NCI-H524 (cell line): ENCODE results near the gene ELK3.

Experiments
- DNase-seq, 2 experiments: peaks; one replicate each; lab custom pipeline; 2025; lab: John Stamatoyannopoulos, UW

Gene ELK3

DNA sequence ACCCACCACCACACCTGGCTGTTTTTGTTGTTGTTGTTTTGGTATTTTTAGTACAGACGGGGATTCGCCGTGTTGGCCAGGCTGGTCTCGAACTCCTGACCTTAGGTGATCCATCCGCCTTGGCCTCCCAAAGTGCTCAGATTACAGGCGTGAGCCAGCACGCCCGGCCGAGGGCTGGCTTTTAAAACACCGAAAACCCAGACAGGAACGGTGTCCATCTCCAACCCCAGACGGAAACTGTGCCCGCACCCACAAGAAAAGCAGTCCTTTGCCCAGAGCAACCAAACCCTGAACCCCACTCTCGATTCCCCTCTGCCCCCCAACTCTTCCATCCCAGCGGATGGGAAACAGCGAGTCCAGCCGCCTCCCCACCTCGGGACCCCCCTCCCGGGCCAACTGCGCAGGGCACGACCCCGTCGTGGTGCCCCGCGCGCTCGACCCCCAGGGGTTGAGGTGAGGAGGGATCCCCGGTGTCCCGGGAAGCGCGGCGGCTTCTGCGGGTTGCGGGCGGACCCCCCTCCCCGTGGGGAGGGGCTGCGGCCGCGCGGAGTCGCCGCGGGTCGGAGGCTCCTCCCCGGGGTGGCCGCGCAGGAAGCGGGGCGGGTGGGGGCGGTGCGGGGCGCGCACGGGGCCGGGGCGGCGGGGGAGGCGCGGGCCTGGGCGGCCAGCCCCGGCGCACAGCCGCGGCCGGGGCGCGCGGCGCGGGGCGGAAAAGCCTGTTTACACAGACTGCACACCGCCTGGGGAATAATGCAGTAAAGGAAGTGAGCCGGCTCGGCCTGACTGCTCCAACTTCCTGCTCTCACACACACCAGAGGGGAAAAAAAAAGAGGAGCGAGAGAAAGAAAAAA, at the start of gene ELK3:
Gene ELK3, plus strand, starts transcription at position 651 of the 851 bp plus-strand sequence.
- peak in 1 of 2 experiments; percentile 25 for DNase-seq

DNA sequence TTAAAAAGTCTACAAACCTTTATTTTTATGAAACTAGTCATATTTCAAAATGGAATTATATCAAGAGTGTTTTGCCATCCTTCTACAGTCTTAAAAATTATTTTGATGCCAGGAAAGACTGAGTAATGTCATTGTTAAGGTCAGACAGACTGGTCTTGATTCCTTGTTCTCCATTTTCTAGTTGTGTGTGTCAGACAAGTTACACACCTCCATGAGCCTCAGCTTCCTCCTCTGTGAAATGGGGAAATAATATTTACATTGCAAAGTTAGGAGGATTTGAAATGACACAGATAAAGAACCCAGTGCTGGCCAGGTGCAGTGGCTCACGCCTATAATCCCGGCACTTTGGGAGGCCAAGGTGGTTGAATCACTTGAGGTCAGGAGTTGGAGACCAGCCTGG, 47.4 kb upstream of the ELK3 start:
- DNase-seq: no peak

DNA sequence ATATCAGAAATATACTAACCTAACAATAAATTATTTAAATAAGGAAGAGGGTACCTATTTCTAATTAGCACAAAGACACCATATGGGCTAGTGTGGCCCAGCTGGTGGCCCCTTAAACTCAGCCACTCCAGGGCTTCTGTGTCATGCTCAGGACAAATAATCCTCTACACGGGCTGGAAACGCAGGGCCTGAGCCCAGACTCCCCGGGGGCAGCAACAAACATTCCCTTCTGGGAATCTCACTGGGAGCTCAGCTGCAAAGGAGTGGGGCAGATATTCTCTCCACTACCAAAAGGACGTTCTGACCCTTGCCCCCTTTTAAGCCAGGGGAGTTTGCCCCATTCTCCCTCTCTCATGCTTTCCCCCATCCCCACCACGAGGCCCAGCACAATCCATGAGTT, 43.7 kb upstream of the ELK3 start:
- DNase-seq: peak; percentile 41 to 77

DNA sequence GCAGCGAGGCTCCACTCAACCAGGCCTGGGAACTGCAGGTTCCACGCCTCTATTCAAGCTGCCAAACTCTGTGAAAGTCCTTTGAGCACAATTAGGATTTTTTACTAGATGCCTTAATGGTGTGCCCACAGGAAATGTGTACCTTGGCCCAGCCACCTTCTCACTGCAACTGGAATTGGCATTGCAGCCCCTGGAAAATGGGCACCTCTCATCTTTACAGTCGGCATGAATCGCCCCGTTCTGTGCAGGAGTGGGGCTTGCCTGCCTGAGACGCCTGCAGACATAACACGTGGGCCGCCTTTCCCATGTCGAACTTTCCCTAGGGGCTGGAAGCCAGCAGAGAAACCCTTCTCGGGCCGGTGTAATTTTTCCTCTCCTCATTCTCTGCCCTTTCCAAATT, 42.0 kb upstream of the ELK3 start:
- no peak for DNase-seq

DNA sequence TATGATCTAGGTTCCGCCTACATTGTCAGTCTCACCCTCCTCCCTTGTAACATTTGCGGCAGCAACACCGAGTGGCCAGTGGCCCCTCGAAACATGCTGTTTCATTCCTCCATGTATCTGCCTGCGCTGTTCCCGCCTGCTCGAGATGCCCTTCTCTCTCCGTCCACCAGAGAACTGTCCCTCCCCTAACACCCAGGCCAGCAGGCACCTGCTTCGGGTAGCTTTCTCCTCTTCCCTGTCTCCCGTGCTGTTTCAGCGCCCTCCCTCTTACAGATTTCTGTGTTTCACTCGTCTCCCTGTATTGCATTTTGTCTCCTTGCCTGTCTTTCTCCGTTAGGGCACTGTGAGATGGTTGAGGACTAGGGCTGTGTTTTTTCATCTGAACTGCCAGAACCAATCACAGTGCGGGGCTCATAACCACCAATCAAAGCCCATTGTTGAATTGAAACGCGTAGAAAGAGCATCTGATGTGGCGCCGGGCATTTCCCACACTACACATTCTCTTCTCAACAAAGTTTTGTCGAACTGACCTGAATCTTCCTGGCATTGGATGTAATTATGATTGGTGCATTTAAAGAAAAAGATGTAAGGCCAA, 40.9 kb upstream of the ELK3 start:
- no peak for DNase-seq

DNA sequence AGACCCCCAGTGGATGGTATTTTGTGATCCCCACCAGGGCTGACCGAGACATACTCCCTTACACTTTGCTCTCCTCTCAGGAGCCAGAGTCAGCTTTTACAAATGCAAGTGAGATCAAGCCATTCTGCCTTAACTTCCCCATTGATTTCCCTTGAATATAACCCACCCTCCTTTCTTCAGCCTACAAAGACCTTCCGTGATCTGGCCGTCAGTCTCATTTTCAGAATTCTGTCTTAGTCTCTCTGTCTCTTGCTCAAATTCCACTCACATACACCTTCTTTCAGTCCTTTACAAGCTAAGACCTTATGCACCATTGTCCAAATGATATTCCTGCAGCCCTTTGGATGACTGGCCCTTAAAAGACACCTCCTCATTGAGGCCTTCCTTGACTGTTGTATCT, 39.0 kb upstream of the ELK3 start:
- no peak for DNase-seq

DNA sequence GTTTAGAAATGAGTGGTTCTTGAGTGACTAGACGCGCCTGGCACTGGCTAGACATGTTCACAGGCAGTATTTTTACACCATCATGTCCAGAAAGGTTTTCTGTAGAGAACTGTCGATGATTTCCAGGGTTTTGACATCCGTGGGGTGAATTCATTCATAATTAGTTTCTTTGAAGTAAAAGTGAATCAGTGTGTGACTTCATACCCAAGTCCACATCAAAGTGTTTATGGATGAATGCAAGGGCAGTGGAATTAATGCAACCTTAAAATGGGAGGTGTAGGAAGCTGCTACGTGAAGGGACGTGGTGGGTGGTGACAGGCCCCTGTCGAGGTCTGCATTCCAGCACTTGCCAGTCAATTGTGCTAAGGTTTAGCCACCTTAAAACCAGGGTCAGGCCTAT, 38.4 kb upstream of the ELK3 start:
- no peak for DNase-seq

DNA sequence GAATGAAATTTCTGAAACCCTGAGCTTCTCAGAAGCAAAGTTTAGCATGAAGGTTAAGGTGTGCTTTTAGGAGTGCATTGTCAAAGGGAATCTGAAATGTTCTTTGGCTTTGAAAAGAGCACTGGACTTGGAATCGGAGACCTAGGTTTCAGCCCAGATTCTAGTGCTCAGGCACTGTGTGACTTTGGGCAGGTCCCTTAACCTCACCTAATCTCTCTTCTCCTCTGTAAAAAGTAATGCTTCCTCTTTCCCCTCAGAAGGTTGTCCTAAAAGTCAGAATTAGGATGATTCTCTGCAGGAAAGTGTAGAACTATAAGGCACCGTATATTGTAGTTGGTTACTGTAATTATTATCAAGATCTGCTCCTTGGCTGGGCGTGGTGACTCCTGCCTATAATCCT, 38.0 kb upstream of the ELK3 start:
- DNase-seq: no peak

DNA sequence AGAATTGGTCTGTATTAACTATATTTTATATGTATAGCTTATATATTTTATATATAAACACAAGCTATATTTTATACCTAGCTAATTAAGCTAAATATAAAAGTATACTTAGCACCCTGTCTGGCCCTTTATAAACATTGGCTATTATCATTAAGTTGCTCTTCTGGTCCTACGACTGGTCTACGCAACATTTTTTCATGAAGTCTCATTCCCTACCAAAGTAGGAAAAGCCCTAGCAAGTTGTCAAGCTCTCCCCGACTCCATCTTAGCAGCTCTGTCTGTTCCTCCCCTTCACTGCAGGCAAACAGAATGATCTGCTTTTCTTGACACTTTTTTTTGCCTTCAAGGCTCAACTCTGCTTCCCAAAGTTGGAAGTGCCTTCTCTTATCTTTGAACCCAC, 36.7 kb upstream of the ELK3 start:
- no peak for DNase-seq

DNA sequence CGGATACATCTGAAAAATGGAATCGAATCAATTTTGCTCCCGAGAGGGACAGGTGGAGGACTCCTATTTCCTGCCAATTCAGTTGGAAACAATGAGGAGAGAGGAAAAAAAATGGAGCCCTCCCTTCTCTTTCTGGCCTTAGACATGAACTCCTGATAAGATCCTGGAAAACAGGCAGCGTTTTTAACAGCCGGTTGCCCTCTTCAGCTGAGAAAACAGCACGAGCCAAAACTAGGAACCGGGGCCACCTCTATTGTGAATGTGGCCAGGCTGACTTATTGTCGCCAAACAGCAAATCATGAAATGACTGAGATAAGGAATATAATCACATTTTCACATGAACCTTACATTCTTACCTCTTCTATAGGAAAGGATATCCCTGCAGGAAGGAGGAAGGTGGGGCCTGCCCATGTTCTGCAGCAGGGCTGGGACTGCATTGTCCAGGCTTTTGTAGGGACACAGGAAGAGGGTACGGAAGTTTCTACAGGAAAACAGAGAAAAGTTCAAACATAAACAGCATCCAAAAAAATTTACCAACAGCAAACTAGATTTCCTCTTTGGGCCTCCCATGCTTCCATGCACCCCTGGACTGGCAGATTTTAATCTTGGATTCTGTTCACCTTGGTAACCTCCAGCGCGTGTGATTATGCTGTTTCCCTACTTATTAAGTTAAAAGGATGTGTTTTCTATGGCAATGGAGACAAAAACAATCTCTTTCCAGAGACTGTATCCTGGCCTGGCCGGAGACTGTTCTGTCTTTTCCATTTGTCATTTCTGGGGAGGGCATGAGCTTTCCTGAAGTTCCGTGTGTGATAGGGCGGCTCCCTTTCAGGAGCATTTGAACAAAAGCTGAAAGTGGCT, 29.0 kb upstream of the ELK3 start:
- DNase-seq: no peak

DNA sequence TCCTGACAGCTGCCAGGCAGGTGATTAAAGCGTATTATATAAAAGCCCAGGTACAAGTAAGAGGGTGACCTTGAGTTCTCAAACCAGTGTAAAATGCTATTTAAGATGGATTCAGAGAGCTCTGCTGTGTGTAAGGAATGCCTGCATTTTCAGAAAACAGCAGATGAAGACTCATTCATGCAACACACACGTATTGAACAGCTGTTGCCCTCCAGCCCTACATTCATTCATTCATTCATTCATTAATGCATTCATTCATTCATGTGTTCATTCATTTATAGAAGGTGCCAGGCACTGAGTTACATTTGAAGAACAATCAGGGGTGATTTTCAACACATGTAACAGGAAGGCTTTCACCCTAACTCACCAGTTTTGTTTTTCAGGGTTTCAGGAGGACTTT, 27.4 kb upstream of the ELK3 start:
- no peak for DNase-seq

DNA sequence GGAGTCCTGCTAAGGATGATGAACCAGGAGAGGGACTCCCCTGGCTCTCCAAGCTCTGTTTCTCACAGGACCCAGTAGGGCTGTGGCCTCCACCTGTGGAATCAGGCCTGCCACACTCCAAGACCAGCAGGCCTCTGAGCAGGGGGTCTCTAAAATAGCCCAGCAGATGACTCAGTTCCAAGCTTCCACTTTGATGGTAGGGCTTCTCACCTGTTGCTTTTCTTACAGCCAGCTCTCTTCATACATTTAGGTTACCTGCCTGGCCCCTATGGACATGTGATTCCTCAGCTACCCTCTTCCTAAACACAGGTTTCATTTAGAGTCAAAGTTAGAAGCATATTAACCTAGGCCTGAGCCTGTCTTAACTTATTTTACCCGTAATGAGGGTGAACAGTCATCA, 26.7 kb upstream of the ELK3 start:
- DNase-seq: no peak

DNA sequence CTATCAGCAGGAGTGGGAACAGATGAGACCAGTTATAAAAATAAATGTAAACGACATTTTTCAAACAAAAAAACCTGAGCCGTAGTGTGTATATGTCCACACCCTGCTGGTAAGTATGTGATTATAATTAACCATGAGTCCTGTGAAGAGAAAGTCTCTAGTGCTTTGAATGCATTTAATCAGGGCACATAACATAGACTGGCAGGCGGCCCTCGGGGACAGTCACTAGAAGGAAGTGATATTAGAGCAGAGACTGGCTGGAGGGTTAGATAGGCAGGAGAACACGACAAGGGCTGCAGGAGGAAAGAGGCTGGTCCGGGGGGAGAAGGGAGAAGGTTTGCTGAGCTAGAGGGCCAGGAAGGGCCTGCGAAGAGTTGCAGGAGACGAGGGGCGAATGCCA, 23.8 kb upstream of the ELK3 start:
- DNase-seq: no peak

DNA sequence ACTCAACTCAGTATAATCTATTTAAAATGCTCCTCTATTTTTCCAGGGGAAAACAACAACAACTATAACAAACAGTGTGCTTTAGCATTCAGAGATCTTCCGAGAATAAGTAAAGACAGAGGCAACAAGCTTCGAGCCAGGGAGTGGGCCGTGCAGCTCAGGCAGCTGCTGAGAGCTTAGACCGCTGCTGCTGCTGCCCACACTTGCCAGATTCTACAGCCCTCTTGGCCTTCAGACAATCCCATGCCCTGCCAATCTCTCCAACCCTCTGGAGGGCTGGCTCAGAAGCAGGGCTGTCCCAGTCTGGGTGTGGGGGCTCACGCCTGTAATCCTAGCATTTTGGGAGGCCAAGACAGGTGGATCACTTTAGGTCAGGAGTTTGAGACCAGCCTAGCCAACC, 23.4 kb upstream of the ELK3 start:
- no peak for DNase-seq

DNA sequence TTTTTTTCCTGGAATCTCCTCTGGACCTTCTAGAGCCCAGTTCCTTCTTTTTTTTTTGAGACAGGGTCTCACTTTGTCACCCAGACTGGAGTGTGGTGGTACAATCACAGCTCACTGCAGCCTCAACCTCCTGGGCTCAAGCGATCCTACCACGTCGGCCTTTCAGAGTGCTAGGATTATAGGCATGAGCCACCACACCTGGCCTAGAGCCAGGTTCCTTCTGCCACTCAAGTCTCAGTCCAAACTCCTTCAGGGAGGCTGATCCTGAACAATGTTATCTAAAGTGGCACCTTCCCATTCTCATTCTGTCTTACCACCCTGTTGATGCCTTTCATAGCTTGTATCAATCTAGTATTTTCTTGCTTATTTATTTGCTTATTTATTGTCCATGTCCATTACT, 22.3 kb upstream of the ELK3 start:
- peak in 1 of 2 experiments; percentile 21 for DNase-seq

DNA sequence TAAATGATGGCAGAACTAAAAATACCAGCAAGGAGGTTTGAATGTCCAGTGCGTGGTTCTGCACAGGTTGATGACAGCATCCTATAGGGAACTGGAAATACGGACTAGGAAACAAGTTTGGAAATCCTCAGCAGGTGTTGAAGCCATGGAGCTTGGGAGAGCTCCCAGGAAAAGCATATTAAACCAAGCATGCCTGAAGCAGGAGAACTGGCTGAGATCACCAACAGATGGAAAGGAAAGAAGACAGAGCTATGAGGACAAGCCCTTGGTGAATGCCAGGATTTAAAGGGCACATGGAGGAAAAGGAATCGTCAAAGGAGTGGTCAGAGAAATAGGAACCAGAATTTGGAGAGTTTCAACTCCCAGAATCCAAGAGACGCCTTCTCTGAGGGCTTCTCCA, 21.2 kb upstream of the ELK3 start:
- DNase-seq: no peak

DNA sequence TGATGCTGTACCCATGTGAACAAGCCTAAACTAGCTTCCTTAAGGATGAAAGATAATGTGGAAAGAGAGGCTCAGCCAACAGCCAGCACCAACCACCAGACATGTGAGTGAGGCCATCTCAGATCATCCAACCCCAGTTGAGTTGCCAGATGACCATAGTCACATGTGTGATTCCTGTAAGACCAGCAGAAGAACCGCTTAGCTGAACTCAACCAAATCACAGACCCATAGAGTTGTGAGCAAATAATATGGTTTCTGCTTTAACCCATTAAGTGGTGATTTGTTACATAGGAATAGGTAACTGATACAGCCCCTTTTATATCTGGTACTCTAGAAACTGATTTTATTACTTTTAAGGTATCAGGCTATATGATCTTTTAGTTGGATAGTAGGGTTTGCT, 17.6 kb upstream of the ELK3 start:
- no peak for DNase-seq

DNA sequence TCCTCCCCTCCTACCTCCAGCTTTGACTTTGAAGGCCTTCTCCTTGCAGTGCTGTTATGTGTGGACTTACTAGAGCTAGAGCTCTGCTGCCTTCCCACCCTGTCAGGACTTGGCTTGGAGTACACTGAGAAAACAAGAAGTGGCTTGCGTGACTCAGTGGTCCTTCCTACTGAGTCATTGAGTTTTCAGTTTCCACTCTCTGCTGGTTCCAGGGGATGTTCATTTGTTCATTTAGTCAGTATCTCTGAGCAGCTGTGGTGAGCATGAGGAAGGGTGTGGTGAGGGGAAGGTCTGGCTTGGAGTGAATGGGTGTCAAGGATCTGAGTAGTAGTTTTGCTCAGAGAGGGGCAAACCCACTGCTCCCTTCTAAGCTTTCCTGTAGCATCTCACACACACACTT, 17.2 kb upstream of the ELK3 start:
- no peak for DNase-seq

DNA sequence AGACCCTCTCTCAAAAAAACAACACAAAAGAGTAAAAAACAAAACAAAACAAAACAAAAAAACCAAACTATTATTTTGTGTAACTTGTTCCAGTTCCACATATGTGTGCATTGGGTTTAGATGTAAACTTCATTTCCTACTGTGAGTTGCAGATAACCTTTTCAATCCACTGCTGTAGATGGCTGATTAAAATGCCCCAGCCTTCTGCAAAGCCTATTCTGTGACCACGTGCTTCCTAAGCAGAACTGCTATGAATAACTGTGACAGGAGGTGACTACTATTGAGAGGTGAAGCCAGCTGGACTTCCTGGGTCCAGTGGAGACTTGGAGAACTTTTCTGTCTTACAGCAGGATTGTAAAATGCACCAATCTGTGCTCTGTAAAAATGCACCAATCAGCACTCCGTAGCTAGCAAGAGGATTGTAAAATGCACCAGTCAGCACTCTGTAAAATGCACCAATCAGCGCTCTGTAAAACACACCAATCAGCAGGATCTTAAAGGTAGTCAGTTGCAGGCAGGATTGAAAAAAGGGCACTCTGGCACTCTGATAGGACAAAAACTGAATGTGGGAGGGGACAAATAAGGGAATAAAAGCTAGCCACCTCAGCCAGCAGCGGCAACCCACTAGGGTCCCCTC, 10.3 kb upstream of the ELK3 start:
- DNase-seq: no peak

DNA sequence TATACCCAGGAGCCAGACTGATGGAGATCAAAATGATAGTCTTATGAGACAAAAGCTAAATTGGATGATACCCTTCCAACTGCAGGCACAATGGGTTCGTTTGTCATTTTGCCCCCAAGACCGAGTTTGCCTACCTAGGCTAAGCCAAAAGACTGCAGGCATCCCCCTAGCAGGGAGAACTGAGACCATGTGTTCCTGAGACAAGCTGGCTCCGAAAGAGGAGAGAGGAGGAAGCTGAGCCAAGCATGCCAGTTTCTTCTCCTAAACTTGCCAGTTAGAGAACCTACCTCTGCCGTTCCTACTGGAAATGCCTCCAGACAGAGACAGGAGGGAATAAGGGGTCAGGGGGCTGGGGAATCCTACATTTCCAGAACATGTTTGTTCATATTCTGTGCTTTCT, 8.3 kb upstream of the ELK3 start:
- DNase-seq: no peak

DNA sequence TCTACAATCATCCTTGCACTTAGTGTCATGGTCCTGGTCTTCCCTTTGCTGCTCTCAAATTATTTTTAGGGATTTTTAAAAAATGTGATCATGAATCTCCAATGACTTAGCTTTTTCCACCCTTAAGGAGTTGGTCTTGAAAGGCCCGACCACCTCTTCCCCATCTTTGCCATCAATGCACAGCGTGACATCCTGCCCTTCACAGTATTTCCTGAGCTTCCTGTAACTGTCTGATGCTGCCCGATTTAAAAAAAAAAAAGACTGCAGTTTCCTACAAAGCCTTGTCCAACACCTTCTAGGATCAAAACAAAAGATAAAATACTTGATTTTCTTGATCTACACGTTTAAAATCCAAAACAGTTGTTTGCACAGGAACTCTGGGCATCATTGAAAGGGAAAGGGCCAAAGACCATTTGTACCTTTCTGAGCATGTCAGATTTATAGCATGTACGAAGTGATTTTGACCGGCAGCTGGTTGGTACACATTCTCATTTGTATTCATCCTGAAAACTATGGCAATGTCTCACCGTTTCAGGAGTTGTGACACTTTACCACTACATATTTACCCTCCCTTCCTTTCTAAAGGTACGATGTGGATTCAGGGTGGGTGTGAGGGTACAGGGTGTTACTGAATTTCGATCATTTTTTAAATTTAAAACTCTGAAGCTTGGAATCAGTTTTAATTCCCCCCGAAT, 7.4 kb upstream of the ELK3 start:
- no peak for DNase-seq

DNA sequence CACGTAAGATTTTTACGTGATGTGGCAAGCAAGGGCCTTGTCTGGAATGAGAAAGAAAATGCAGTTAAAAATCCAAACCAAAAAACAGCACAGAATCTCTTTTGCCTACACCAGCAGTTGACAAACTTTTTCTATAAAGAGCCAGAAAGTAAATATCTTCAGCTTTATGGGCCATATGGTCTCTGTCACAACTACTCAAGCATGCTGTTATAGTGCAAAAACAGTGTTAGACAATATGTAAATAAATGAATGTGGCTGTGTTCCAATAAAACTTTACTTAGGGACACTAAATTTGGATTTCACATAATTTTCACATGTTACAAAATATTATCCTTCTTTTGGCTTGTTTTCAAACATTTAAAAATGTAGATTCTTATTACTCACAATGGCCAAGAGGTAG, 6.2 kb upstream of the ELK3 start:
- no peak for DNase-seq
